Esophagus squamous epithelium (tissue), 5 donors: ENCODE measurements around the gene PPP1R14B. TPM values are rescaled to one million over a fixed set of nuclear protein-coding genes. Genes with fewer than 3 reads are reported as not detected.

Source experiments
- DNase-seq: peaks from one replicate; lab custom pipeline; 2025; lab: John Stamatoyannopoulos, UW
- H3K27ac ChIP-seq, 4 donors: fragments of 200-600 bp; sonication (generic); one replicate each; pipeline ENCODE4 v1.5.1; 2016 to 2019; ENCODE audit warnings: mild to moderate bottlenecking in 1 of 4
- H3K27me3 ChIP-seq, 4 donors: fragments of 200-600 bp; sonication (generic); 1 replicate in 3 of 4; 2 replicates in 1 of 4; pipeline versions ENCODE4 v1.5.1 to v1.6.0; 2017 to 2021; ENCODE audit warnings: antibody characterized with exemption in 1 of 4
- H3K36me3 ChIP-seq, 3 donors: fragments of 200-600 bp; sonication (generic); one replicate each; pipeline ENCODE4 v1.5.1; 2016 to 2019
- H3K4me1 ChIP-seq, 3 donors: fragments of 200-600 bp; sonication (generic); one replicate each; pipeline ENCODE4 v1.5.1; 2017 to 2019
- H3K4me3 ChIP-seq, 4 donors: fragments of 200-600 bp; sonication (generic); 1 replicate in 3 of 4; 2 replicates in 1 of 4; pipeline ENCODE4 v1.5.1; 2016 to 2019; ENCODE audit warnings: mild to moderate bottlenecking in 2 of 4, moderate library complexity in 1 of 4
- H3K9me3 ChIP-seq, 3 donors: fragments of 200-600 bp; sonication (generic); one replicate each; pipeline ENCODE4 v1.5.1; 2016 to 2019
- CTCF ChIP-seq, 6 experiments: fragments of 450-650 bp in 4 of 6; fragments of 200-600 bp in 2 of 6; sonication (generic) in 2 of 6; IDR thresholded peaks; one replicate each; pipeline ENCODE4 v1.5.1; 2016 to 2019; ENCODE audit warnings: antibody characterized with exemption in 6 of 6, mild to moderate bottlenecking in 4 of 6, moderate library complexity in 4 of 6
- POLR2A ChIP-seq, 4 donors: fragments of 450-650 bp; IDR thresholded peaks; one replicate each; pipeline ENCODE4 v1.6.1; 2017; ENCODE audit warnings: antibody characterized with exemption in 4 of 4, mild to moderate bottlenecking in 4 of 4, moderate library complexity in 3 of 4
- WGBS, 2 donors: methylation state at CpG; one replicate each; pipeline ENCODE4 v1.1.5; 2018; 5-methylcytosine and 5-hydroxymethylcytosine counted together
- intact Hi-C: fragments of 100-400 bp; cut with DNase I; formaldehyde crosslinking; loops from one replicate; pipeline ENCODE4 v1.15.0; 2022
- total RNA-seq, 4 donors: library from RNA; depleted of rRNA; stranded (reverse); fragments of >200 nt; gene quantifications; one replicate each; pipeline ENCODE4 v1.1.0, GENCODE V29; 2016
- donor health status: DM: yes; HTN: yes; CAD: no.

PPP1R14B gene
- total RNA-seq, 4 donors from 2014 or later: 137 to 279 (median 203) TPM

DNA sequence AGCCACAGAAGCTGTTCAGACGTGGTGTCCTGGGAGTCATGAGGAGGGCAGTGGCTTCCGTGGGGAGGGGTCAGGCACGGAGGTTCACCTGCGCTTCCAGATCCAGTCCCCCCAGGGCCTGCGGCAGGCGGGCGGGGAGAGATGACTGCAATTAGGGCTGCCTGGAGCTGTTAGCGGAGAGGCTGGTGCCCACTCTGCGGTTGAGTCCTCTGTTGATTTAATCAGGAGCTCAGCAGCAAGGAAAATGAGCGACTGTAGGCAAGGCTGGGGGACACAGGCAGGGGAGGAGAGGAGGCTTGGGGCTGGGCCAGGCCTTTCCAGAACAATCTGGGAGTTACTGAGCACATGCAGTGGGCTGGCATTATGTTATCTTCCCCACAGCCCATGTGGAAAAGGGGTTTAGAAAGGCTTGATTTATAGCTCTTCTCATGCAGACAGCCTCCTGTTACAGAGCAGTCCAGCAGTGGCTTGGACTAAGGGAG lies 17.7 kb upstream of the PPP1R14B start:
- Histone ChIP-seq H3K27me3 (no peaks in the 10 kb centered on the region), H3K9me3 (no peaks in the 10 kb centered on the region), H3K27ac (no peak overlapping the region), H3K36me3 (peaks cover 39 to 77% (median 46%) of the 10 kb centered on the region in 3 donors), H3K4me3 (no peak overlapping the region), H3K4me1 (peaks cover 25 to 42% (median 27%) of the 10 kb centered on the region in 3 donors)
- no peak for DNase-seq
- no peak for TF ChIP-seq CTCF (IDR thresholded peaks at IDR 0.05)
- no peak for TF ChIP-seq POLR2A (IDR thresholded peaks at IDR 0.05)
- intact Hi-C loops: no loop called here
- WGBS, 2 donors: 83 to 84% methylated on average over 2 to 3 of the region's 10 CpGs

DNA sequence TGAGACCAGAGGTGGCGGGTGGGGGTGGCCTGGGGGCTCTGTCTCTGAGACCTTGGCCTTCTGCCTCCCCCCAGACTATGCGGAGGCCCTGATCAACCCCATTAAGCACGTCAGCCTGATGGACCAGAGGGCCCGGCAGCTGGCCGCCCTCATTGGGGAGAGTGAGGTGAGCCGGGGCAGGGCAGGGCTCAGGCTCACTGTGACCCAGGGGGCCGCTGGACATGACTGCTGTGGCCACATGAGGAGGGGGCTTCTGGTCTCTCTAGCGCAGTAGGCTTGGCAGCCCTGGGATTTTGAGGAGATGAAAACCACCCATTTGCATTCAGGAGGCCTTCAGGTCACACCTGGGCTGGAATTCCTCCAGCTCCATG lies 17.2 kb upstream of the PPP1R14B start:
- Histone ChIP-seq H3K36me3 (peaks cover 43 to 82% (median 51%) of the 10 kb centered on the region in 3 donors), H3K27me3 (no peaks in the 10 kb centered on the region), H3K9me3 (no peaks in the 10 kb centered on the region), H3K27ac (no peak overlapping the region), H3K4me3 (no peak overlapping the region), H3K4me1 (peaks cover 24 to 37% (median 24%) of the 10 kb centered on the region in 3 donors)
- 50% methylated on average over 1 of the region's 8 CpGs; no CpG with 5 or more reads in 1 of the 2 donors for WGBS, 2 donors
- no peak for DNase-seq
- intact Hi-C loops: no loop called here
- no peak for TF ChIP-seq POLR2A (IDR thresholded peaks at IDR 0.05)
- no peak for TF ChIP-seq CTCF (IDR thresholded peaks at IDR 0.05)

- H3K36me3 ChIP-seq: peaks cover 49 to 88% (median 54%) of the 10 kb centered on the region in 3 donors
- no peaks in the 10 kb centered on the region for H3K27me3 ChIP-seq
- no peak overlapping the region for H3K4me3 ChIP-seq
- intact Hi-C loops: no loop called here
- peaks cover 17 to 31% (median 17%) of the 10 kb centered on the region in 3 donors for H3K4me1 ChIP-seq
- DNase-seq: no peak
- WGBS, 2 donors: 35 to 80% methylated on average over 2 to 9 of the region's 29 CpGs
- no peak for TF ChIP-seq CTCF (IDR thresholded peaks at IDR 0.05)
- TF ChIP-seq POLR2A (IDR thresholded peaks at IDR 0.05): no peak
- H3K27ac ChIP-seq: no peak overlapping the region
- no peaks in the 10 kb centered on the region for H3K9me3 ChIP-seq
Measured at GRCh38 chr11:64263021-64263946, 16.5 kb upstream of the PPP1R14B start.

DNA sequence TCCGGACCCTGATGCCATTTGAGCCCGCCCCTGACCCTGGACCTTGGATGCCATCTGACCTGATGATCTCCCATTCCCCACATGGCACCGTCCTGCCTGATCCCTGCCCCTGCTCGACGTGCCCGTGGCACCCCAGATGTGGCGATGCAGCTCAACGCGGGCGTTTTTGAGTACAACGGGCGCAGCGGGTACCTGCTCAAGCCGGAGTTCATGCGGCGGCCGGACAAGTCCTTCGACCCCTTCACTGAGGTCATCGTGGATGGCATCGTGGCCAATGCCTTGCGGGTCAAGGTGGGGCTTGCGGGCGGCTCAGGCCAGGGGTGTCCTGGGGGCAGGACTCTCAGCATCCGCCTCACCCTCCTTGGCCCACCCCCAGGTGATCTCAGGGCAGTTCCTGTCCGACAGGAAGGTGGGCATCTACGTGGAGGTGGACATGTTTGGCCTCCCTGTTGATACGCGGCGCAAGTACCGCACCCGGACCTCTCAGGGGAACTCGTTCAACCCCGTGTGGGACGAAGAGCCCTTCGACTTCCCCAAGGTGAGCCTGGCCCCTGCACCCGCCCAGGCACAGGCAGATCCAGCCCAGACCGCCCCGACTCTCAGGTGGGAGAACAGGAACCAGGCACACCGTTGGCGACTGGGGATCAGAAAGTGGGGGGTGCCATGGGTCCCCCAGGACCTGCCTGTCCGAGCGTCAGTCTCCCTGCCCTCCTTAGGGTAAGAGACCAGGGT lies 15.7 kb upstream of the PPP1R14B start:
- TF ChIP-seq POLR2A (IDR thresholded peaks at IDR 0.05): no peak
- TF ChIP-seq CTCF (IDR thresholded peaks at IDR 0.05): no peak
- no peak for DNase-seq
- Histone ChIP-seq H3K27ac (no peak overlapping the region), H3K4me1 (peaks cover 9 to 22% (median 9%) of the 10 kb centered on the region in 3 donors), H3K4me3 (no peak overlapping the region), H3K9me3 (no peaks in the 10 kb centered on the region), H3K36me3 (peaks cover 50 to 97% (median 54%) of the 10 kb centered on the region in 3 donors), H3K27me3 (no peaks in the 10 kb centered on the region)
- 89 to 97% methylated on average over 10 to 15 of the region's 42 CpGs for WGBS, 2 donors
- intact Hi-C loops: no loop called here
